Uterus (tissue), 2 donors: ENCODE results near the gene KRT23.

ENCODE experiments used
- POLR2A ChIP-seq, 2 donors: fragments of 450-650 bp; IDR thresholded peaks; one replicate each; pipeline ENCODE4 v1.6.1; 2016; ENCODE audit warnings: antibody characterized with exemption in 2 of 2, mild to moderate bottlenecking in 1 of 2, moderate library complexity in 1 of 2
- TF ChIP-seq, protein P1 (sequence below), 4 experiments: fragments of 200-600 bp in 2 of 4; fragments of 450-650 bp in 2 of 4; sonication (generic) in 2 of 4; IDR thresholded peaks; one replicate each; pipeline ENCODE4 v1.5.1; 2016 to 2019; ENCODE audit warnings: antibody characterized with exemption in 4 of 4, mild to moderate bottlenecking in 2 of 4, moderate library complexity in 1 of 4

DNA sequence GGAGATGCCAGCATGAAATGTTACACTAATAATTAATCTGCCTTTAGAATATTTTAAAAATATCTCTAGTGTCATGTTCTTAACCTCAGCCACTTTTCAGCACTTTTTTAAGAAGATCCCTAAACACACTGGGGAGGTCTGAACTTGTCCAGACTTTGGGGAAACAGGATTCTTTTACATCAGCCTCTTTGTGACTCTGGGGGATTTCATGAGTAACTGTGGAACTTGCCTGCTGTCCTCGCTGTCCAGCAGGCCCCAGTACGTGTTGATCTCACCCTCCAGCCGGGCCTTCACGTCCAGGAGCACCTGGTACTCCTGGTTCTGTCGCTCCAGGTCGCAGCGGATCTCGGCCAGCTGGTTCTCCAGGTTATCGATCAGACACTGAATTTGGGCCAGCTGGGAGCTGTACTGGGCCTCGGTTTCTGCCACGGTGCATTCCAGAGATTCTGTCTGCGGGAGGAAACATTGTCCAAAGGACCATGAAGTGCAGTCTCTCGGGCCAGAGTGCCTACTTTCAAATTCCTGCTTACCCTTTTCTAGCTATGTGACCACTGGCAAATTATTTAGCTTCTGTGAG lies 41.2 kb upstream of the KRT23 start:
- TF ChIP-seq, protein P1, sequence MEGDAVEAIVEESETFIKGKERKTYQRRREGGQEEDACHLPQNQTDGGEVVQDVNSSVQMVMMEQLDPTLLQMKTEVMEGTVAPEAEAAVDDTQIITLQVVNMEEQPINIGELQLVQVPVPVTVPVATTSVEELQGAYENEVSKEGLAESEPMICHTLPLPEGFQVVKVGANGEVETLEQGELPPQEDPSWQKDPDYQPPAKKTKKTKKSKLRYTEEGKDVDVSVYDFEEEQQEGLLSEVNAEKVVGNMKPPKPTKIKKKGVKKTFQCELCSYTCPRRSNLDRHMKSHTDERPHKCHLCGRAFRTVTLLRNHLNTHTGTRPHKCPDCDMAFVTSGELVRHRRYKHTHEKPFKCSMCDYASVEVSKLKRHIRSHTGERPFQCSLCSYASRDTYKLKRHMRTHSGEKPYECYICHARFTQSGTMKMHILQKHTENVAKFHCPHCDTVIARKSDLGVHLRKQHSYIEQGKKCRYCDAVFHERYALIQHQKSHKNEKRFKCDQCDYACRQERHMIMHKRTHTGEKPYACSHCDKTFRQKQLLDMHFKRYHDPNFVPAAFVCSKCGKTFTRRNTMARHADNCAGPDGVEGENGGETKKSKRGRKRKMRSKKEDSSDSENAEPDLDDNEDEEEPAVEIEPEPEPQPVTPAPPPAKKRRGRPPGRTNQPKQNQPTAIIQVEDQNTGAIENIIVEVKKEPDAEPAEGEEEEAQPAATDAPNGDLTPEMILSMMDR (IDR thresholded peaks at IDR 0.05), result no peak
- TF ChIP-seq POLR2A (IDR thresholded peaks at IDR 0.05), result no peak
